ENCODE data around the gene MIS18A.
"Not testable (repeated sequence)": the region's sequence is repeated elsewhere in the genome, so short reads cannot be mapped to it uniquely, and the experiment has no call there.

DNA sequence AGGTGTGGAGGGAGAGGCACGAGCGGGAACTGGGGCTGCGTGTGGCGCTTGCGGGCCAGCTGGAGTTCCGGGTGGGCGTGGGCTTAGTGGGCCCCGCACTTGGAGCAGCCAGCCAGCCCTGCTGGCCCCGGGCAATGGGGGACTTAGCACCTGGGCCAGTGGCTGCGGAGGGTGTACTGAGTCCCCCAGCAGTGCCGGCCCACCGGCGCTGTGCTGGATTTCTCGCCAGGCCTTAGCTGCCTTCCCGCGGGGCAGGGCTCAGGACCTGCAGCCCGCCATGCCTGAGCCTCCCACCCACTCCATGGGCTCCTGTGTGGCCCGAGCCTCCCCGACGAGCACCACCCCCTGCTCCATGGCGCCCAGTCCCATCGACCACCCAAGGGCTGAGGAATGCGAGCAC is 13.5 kb downstream of the MIS18A start:
- TF ChIP-seq, protein P1, sequence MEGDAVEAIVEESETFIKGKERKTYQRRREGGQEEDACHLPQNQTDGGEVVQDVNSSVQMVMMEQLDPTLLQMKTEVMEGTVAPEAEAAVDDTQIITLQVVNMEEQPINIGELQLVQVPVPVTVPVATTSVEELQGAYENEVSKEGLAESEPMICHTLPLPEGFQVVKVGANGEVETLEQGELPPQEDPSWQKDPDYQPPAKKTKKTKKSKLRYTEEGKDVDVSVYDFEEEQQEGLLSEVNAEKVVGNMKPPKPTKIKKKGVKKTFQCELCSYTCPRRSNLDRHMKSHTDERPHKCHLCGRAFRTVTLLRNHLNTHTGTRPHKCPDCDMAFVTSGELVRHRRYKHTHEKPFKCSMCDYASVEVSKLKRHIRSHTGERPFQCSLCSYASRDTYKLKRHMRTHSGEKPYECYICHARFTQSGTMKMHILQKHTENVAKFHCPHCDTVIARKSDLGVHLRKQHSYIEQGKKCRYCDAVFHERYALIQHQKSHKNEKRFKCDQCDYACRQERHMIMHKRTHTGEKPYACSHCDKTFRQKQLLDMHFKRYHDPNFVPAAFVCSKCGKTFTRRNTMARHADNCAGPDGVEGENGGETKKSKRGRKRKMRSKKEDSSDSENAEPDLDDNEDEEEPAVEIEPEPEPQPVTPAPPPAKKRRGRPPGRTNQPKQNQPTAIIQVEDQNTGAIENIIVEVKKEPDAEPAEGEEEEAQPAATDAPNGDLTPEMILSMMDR (IDR thresholded peaks at IDR 0.05; ENCODE audit: low read length) = not testable (repeated sequence)
- not testable (repeated sequence) for TF ChIP-seq EZH2 (optimal IDR thresholded peaks at IDR 0.05; ENCODE audit: low read depth, low read length); EZH2phosphoT487 (IDR thresholded peaks at IDR 0.05; ENCODE audit: low read length)

All from MM.1S (cell line).